Measurements from ENCODE around the gene HES7. TPM values are rescaled to one million over a fixed set of nuclear protein-coding genes. Genes with fewer than 3 reads are reported as not detected.

The HES7 gene
- polyA plus RNA-seq, 1 donor from 2014 or later = 15.3 TPM

- Histone ChIP-seq H3K4me3 (ENCODE audit: low read length) (peak overlapping the region; percentile 88), H4K20me1 (ENCODE audit: insufficient read depth) (peaks cover 6% of the 10 kb centered on the region), H3F3A (ENCODE audit: insufficient read depth, low read length, poor library complexity, severe bottlenecking) (peaks cover 12% of the 10 kb centered on the region), H3K4me2 (ENCODE audit: low read length) (peak overlapping the region; percentile 84), H3K27ac (ENCODE audit: low read length) (peak overlapping the region; percentile 79), H3K9ac (ENCODE audit: low read length) (peak overlapping the region; percentile 31), H2AFZ (ENCODE audit: low read depth, low read length) (no peak overlapping the region), H3K79me2 (replicated peaks; ENCODE audit: insufficient read depth, low read length) (no peaks in the 10 kb centered on the region), H3K36me3 (ENCODE audit: insufficient read depth, low read length) (no peaks in the 10 kb centered on the region), H3K27me3 (ENCODE audit: insufficient read depth, low read depth, low read length) (peaks cover 61% of the 10 kb centered on the region), H3K9me3 (ENCODE audit: low read length) (no peaks in the 10 kb centered on the region), H3K9me2 (ENCODE audit: insufficient read depth, low read length) (no peaks in the 10 kb centered on the region)
- peak; percentile 30 for TF ChIP-seq MXI1 (conservative IDR thresholded peaks at IDR 0.05; ENCODE audit: poor library complexity, severe bottlenecking)
- peak; percentile 54 for TF ChIP-seq CTCF (IDR thresholded peaks at IDR 0.05; ENCODE audit: poor library complexity, severe bottlenecking)
- TF ChIP-seq REST (IDR thresholded peaks at IDR 0.05; ENCODE audit: borderline replicate concordance) = no peak
- no peak for TF ChIP-seq RAD21 (conservative IDR thresholded peaks at IDR 0.05)
- TF ChIP-seq EZH2 (IDR thresholded peaks at IDR 0.05; ENCODE audit: borderline replicate concordance, insufficient read depth, low read length, poor library complexity, severe bottlenecking) = no peak
- TF ChIP-seq POLR2AphosphoS5 (IDR thresholded peaks at IDR 0.05) = peak; percentile 24
- no peak for TF ChIP-seq SMC3 (conservative IDR thresholded peaks at IDR 0.05; ENCODE audit: poor library complexity)
- no peak for TF ChIP-seq EP300 (conservative IDR thresholded peaks at IDR 0.05; ENCODE audit: poor library complexity, severe bottlenecking)
- no peak for TF ChIP-seq TAF1 (IDR thresholded peaks at IDR 0.05; ENCODE audit: low read depth)
Observed at GRCh38 chr17:8120520-8121406, 3.1 kb downstream of the HES7 start.

GRCh38 chr17:8119581-8120519, 4.1 kb downstream of the HES7 start:
- H3K27me3 ChIP-seq (ENCODE audit: insufficient read depth, low read depth, low read length) = peaks cover 64% of the 10 kb centered on the region
- no peaks in the 10 kb centered on the region for H3K9me2 ChIP-seq (ENCODE audit: insufficient read depth, low read length)
- peak overlapping the region; percentile 80 for H3K9ac ChIP-seq (ENCODE audit: low read length)
- H3K36me3 ChIP-seq (ENCODE audit: insufficient read depth, low read length) = no peaks in the 10 kb centered on the region
- no peak overlapping the region for H2AFZ ChIP-seq (ENCODE audit: low read depth, low read length)
- H3K4me2 ChIP-seq (ENCODE audit: low read length) = peak overlapping the region; percentile 77
- H3K4me3 ChIP-seq (ENCODE audit: low read length) = peak overlapping the region; percentile 88
- TF ChIP-seq EZH2 (IDR thresholded peaks at IDR 0.05; ENCODE audit: borderline replicate concordance, insufficient read depth, low read length, poor library complexity, severe bottlenecking) = no peak
- peak; percentile 40 for TF ChIP-seq POLR2AphosphoS5 (IDR thresholded peaks at IDR 0.05)
- TF ChIP-seq CTCF (IDR thresholded peaks at IDR 0.05; ENCODE audit: poor library complexity, severe bottlenecking) = no peak
- no peak for TF ChIP-seq MXI1 (conservative IDR thresholded peaks at IDR 0.05; ENCODE audit: poor library complexity, severe bottlenecking)
- TF ChIP-seq EP300 (conservative IDR thresholded peaks at IDR 0.05; ENCODE audit: poor library complexity, severe bottlenecking) = no peak
- TF ChIP-seq REST (IDR thresholded peaks at IDR 0.05; ENCODE audit: borderline replicate concordance) = no peak
- TF ChIP-seq TAF1 (IDR thresholded peaks at IDR 0.05; ENCODE audit: low read depth) = no peak
- TF ChIP-seq RAD21 (conservative IDR thresholded peaks at IDR 0.05) = no peak
- no peak for TF ChIP-seq SMC3 (conservative IDR thresholded peaks at IDR 0.05; ENCODE audit: poor library complexity)
- no peaks in the 10 kb centered on the region for H3K9me3 ChIP-seq (ENCODE audit: low read length)
- H3K27ac ChIP-seq (ENCODE audit: low read length) = peak overlapping the region; percentile 79
- H3F3A ChIP-seq (ENCODE audit: insufficient read depth, low read length, poor library complexity, severe bottlenecking) = peaks cover 12% of the 10 kb centered on the region
- no peaks in the 10 kb centered on the region for H3K79me2 ChIP-seq (replicated peaks; ENCODE audit: insufficient read depth, low read length)
- peaks cover 6% of the 10 kb centered on the region for H4K20me1 ChIP-seq (ENCODE audit: insufficient read depth)

Measured in neural cell (in vitro differentiated cells).